Esophagus muscularis mucosa (tissue), 4 donors: ENCODE data around the gene MAP1S. TPM values are rescaled to one million over a fixed set of nuclear protein-coding genes. Genes with fewer than 3 reads are reported as not detected.

Source experiments
- DNase-seq: peaks from one replicate; pipeline ENCODE4 v3.0.0-alpha.2; 2017; ENCODE audit errors: extremely low spot score
- H3K27ac ChIP-seq, 4 donors: fragments of 200-600 bp; sonication (generic); replicated peaks in 1 of 4; 1 replicate in 3 of 4; 2 replicates in 1 of 4; pipeline ENCODE4 v1.5.1; 2016 to 2019; ENCODE audit warnings: mild to moderate bottlenecking in 1 of 4
- H3K27me3 ChIP-seq, 4 donors: fragments of 200-600 bp; sonication (generic); one replicate each; pipeline versions ENCODE4 v1.5.1 to v1.6.0; 2016 to 2019
- H3K36me3 ChIP-seq, 4 donors: fragments of 200-600 bp; sonication (generic); one replicate each; pipeline ENCODE4 v1.5.1; 2016 to 2019
- H3K4me1 ChIP-seq, 4 donors: fragments of 200-600 bp; sonication (generic); one replicate each; pipeline ENCODE4 v1.5.1; 2016 to 2019
- H3K4me3 ChIP-seq, 4 donors: fragments of 200-600 bp; sonication (generic); 1 replicate in 2 of 4; 2 replicates in 2 of 4; pipeline ENCODE4 v1.5.1; 2016 to 2019; ENCODE audit warnings: mild to moderate bottlenecking in 4 of 4, moderate library complexity in 1 of 4
- H3K9me3 ChIP-seq, 4 donors: fragments of 200-600 bp; sonication (generic); 1 replicate in 3 of 4; 2 replicates in 1 of 4; pipeline ENCODE4 v1.5.1; 2016 to 2019
- EP300 ChIP-seq: sonication (generic); formaldehyde crosslinking; IDR thresholded peaks from one replicate; pipeline ENCODE4 v1.6.1; 2017; ENCODE audit warnings: antibody characterized with exemption
- POLR2A ChIP-seq: fragments of 450-650 bp; IDR thresholded peaks from one replicate; pipeline ENCODE4 v1.6.1; 2017; ENCODE audit warnings: antibody characterized with exemption, moderate library complexity, mild to moderate bottlenecking, low read depth
- POLR2AphosphoS5 ChIP-seq, 2 donors: sonication (generic); formaldehyde crosslinking; IDR thresholded peaks; one replicate each; pipeline ENCODE4 v1.6.1; 2017; ENCODE audit warnings: antibody characterized with exemption in 2 of 2
- WGBS: methylation state at CpG from one replicate; pipeline ENCODE4 v1.1.5; 2018; 5-methylcytosine and 5-hydroxymethylcytosine counted together
- intact Hi-C: fragments of 100-400 bp; cut with DNase I; formaldehyde crosslinking; loops from one replicate; pipeline ENCODE4 v1.15.1; 2023
- total RNA-seq, 4 donors: library from RNA; depleted of rRNA; stranded (reverse); fragments of >200 nt; gene quantifications; one replicate each; pipeline versions ENCODE4 v1.1.0 to v1.2.1, GENCODE V29; 2016
- TF ChIP-seq, protein P1 (sequence below), 3 experiments: fragments of 200-600 bp in 2 of 3; fragments of 450-650 bp in 1 of 3; sonication (generic) in 2 of 3; IDR thresholded peaks; one replicate each; pipeline ENCODE4 v1.5.1; 2017 to 2019; ENCODE audit warnings: antibody characterized with exemption in 3 of 3, mild to moderate bottlenecking in 2 of 3, moderate library complexity in 1 of 3

Gene MAP1S
- total RNA-seq, 4 donors from 2014 or later = 24.1 to 50.9 (median 35.9) TPM

DNA sequence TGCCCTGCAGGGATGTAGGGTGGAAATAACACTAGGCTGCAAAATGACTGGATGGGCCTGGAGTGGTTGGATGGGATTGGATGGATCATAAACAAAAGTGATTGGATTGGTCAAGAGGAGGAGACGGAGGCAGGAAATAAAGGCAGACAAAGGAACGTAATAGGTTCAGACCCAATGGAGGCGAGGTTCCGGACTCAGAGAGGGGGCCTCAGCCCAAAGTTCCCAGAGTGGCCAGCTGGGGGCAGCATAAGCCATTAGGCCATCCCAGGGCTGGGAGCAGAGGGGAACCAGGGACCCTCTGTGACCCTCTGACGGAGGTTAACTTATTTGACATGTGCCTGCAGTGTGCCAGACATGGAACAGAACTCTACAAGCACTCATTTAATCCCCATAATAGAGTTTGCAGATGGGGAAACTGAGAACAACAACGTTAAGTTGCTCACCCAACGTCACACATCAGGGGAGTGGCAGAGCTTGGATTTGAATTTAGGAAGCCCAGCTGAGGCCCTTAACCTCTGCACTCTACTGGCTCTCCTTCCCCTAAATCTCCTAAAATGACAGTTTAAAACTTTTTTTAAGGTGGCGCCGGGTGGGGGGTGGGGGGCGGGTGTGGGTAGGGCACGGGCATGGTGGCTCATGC is 15.3 kb upstream of the MAP1S start:
- no peak for DNase-seq
- Histone ChIP-seq H3K4me1 (no peaks in the 10 kb centered on the region), H3K27ac (no peak overlapping the region), H3K27me3 (peaks cover 0 to 79% (median 0%) of the 10 kb centered on the region in 4 donors), H3K4me3 (no peak overlapping the region), H3K36me3 (no peaks in the 10 kb centered on the region), H3K9me3 (no peaks in the 10 kb centered on the region)
- intact Hi-C loops = loop anchor here (5.0 to 10.0 kb wide), 2 partner anchors 63 to 151 kb away; partner anchors contain the start of gene RPL18A
- WGBS = 52% methylated on average over 11 of the region's 11 CpGs
- TF ChIP-seq, protein P1, sequence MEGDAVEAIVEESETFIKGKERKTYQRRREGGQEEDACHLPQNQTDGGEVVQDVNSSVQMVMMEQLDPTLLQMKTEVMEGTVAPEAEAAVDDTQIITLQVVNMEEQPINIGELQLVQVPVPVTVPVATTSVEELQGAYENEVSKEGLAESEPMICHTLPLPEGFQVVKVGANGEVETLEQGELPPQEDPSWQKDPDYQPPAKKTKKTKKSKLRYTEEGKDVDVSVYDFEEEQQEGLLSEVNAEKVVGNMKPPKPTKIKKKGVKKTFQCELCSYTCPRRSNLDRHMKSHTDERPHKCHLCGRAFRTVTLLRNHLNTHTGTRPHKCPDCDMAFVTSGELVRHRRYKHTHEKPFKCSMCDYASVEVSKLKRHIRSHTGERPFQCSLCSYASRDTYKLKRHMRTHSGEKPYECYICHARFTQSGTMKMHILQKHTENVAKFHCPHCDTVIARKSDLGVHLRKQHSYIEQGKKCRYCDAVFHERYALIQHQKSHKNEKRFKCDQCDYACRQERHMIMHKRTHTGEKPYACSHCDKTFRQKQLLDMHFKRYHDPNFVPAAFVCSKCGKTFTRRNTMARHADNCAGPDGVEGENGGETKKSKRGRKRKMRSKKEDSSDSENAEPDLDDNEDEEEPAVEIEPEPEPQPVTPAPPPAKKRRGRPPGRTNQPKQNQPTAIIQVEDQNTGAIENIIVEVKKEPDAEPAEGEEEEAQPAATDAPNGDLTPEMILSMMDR (IDR thresholded peaks at IDR 0.05) = peak; percentile 78 to 87 (median 79)
- no peak for TF ChIP-seq POLR2A

DNA sequence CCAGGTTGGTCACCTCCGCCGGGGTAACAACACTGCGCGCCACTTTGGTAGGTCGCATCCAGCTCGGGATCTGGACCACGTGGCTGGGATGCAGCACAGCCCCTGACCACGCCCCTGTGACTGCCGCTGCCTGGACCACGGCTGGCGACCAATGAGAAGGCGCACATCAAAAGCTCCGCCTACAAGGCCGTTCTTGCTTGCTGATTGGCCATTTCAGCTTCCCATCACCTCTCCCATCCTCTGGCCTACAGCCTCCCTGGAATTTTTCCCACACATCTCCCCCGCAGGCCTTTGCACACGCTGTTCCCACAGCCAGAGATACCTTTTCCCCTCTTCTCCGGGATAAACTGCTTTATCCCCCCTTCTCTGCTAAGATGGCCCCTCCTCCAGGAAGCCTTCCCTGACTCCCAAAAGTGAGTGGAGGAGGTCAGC is 12.5 kb upstream of the MAP1S start:
- Histone ChIP-seq H3K4me3 (no peak overlapping the region), H3K36me3 (no peaks in the 10 kb centered on the region), H3K9me3 (no peaks in the 10 kb centered on the region), H3K27me3 (peaks cover 0 to 60% (median 0%) of the 10 kb centered on the region in 4 donors), H3K27ac (no peak overlapping the region), H3K4me1 (no peaks in the 10 kb centered on the region)
- intact Hi-C loops = loop anchor here (10.0 kb wide), 1 partner anchor 148 kb away; the partner anchor contains the start of gene RPL18A
- WGBS = 19% methylated on average over 11 of the region's 17 CpGs
- no peak for DNase-seq
- TF ChIP-seq POLR2A (no peak), POLR2AphosphoS5 (IDR thresholded peaks at IDR 0.05) (no peak), EP300 (no peak)
- TF ChIP-seq, protein P1 (IDR thresholded peaks at IDR 0.05) = no peak

DNA sequence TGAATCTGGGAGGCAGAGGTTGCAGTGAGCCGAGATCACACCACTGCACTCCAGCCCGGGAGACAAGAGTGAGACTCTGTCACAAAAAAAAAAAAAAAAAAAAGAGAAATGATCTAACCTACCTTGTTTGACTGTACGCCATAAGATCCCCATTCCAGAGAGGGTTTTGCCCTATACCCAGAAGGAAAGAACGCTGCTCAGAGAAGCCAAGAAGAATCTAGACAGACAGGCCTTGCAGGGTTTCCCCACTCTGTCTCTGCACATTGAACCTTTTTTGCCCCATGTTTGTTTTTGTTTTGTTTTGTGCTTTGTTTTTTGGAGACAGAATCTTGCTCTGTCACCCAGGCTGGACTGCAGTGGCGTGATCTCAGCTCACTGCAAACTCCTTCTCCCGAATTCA is 7.4 kb upstream of the MAP1S start:
- Histone ChIP-seq H3K27me3 (peaks cover 0 to 13% (median 0%) of the 10 kb centered on the region in 4 donors), H3K4me1 (peaks cover 2 to 4% (median 2%) of the 10 kb centered on the region in 4 donors), H3K9me3 (no peaks in the 10 kb centered on the region), H3K4me3 (no peak overlapping the region), H3K36me3 (no peaks in the 10 kb centered on the region), H3K27ac (no peak overlapping the region)
- 66% methylated on average over 6 of the region's 6 CpGs for WGBS
- no peak for DNase-seq
- TF ChIP-seq EP300 (no peak), POLR2A (no peak), POLR2AphosphoS5 (IDR thresholded peaks at IDR 0.05) (no peak)
- TF ChIP-seq, protein P1 (IDR thresholded peaks at IDR 0.05) = no peak
- intact Hi-C loops = no loop called here

DNA sequence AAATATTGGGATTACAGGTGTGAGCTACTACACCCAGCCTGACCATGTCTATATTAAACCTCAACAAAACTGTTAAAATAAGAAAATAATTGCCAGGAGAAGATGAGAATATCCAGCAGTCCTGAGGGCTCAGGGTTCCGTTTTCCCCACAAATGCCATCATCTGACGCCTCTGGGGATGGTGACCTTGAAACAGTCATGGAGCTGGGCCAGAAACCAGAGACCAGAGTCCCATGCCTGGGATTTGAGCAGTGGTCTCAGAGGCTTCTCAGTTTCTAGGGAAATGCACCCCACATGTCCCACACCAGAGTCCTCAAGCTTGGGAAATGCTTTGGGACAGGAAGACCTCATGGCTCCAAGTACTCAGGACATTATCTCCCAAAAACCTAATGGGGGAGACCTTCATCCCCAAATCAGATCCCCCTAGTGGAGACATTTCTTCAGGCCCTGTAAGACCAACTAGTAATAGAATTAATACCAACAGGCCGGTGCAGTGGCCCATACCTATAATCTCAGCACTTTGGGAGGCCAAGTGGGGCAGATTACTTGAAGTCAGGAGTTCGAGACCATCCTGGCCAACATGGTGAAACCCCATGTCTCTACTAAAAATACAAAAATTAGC is 2.9 kb upstream of the MAP1S start:
- Histone ChIP-seq H3K9me3 (no peaks in the 10 kb centered on the region), H3K27ac (peak overlapping the region in 3 of 4 donors; percentile 30 to 67 (median 44)), H3K27me3 (no peaks in the 10 kb centered on the region), H3K36me3 (no peaks in the 10 kb centered on the region), H3K4me3 (no peak overlapping the region), H3K4me1 (peaks cover 31 to 46% (median 43%) of the 10 kb centered on the region in 4 donors)
- no peak for DNase-seq
- WGBS = 77% methylated on average over 4 of the region's 4 CpGs
- intact Hi-C loops = no loop called here
- TF ChIP-seq EP300 (no peak), POLR2A (no peak), POLR2AphosphoS5 (IDR thresholded peaks at IDR 0.05) (no peak)
- TF ChIP-seq, protein P1 (IDR thresholded peaks at IDR 0.05) = no peak
